Activated naive CD8-positive, alpha-beta T cell (primary cell): Measurements from ENCODE around the gene MFRP.
A peak's percentile ranks its signal among the peaks of the same experiment; 100 is the strongest.

Experiments
- H3K27ac Mint-ChIP-seq: one replicate; pipeline ENCODE4 v1.8.0; 2021; ENCODE audit warnings: mixed read lengths
- H3K27me3 Mint-ChIP-seq: one replicate; pipeline ENCODE4 v1.8.0; 2021; ENCODE audit warnings: mixed read lengths
- H3K36me3 Mint-ChIP-seq: one replicate; pipeline ENCODE4 v1.8.0; 2021; ENCODE audit warnings: mixed read lengths
- H3K4me1 Mint-ChIP-seq: one replicate; pipeline ENCODE4 v1.8.0; 2021; ENCODE audit warnings: low read depth, mixed read lengths
- H3K4me3 Mint-ChIP-seq: one replicate; pipeline ENCODE4 v1.8.0; 2021; ENCODE audit warnings: mild to moderate bottlenecking, mixed read lengths
- H3K9me3 Mint-ChIP-seq: one replicate; pipeline ENCODE4 v1.8.0; 2021; ENCODE audit warnings: low read depth, mixed read lengths

The MFRP gene

DNA sequence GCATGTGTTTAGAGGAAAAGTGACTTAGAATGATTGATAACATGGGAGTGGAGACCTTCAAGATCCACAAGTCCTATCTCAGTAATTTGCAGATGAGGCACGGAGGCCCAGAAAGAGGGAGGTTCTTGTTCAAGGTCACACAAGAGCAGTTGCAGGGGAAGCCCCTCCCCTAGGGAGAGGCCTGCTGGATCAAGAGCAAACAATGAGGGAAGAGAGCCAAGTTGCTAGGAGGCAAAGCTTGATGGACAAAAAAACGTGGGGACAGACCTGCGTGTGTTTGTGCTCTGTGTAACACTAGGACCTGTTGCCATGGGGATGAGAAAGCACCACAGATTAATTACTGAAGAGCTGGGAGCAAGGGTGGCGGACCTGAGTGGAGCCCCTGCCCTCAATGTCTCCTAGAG, 6.4 kb upstream of the MFRP start:
- Mint-ChIP-seq H3K4me3 (no peak overlapping the region), H3K4me1 (peaks cover 5% of the 10 kb centered on the region), H3K36me3 (no peaks in the 10 kb centered on the region), H3K27ac (no peak overlapping the region), H3K27me3 (peaks cover 25% of the 10 kb centered on the region), H3K9me3 (no peaks in the 10 kb centered on the region)

DNA sequence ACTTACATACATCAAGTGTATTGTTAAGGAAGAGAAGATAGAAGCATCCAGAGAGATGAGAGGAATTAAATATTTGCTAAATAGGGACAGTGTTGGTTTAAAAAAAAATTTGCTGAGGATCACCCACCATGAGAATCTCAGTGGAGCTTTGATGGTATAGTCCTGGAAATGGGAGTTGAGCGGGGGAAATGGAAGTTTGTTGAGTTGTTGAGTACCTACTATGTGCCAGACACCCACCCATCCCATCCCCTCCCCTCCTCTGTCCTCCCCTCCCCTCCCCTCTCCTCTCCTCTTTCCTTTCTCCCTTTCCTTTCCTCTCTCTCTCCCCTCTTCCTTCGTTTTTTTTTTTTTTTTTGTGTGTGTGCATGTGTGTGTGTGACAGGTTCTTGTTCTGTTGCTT, 4.7 kb upstream of the MFRP start:
- Mint-ChIP-seq H3K9me3 (no peaks in the 10 kb centered on the region), H3K4me3 (no peak overlapping the region), H3K27me3 (peaks cover 26% of the 10 kb centered on the region), H3K36me3 (no peaks in the 10 kb centered on the region), H3K27ac (no peak overlapping the region), H3K4me1 (peaks cover 3% of the 10 kb centered on the region)

DNA sequence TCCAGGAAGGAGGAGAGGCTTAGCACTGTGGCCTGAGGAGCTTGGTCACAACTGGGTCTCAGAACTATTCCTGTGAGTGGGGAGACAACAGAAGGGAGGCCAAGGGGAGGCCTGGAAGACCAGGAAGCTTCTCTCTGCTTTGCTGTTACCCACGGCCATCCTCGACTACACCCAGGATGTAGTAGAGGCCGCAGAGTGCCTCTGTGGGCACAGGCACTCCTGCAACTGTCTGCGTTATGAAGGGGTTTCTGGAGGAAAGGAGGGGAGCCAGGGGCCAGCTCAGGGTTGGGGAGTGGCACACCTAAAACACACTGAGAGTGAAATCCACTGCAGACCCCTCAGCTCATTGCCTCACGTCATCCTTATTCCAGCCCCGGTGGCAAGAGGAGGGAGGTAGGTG, 3.8 kb upstream of the MFRP start:
- Mint-ChIP-seq H3K27me3 (peaks cover 25% of the 10 kb centered on the region), H3K9me3 (no peaks in the 10 kb centered on the region), H3K4me3 (no peak overlapping the region), H3K36me3 (no peaks in the 10 kb centered on the region), H3K4me1 (no peaks in the 10 kb centered on the region), H3K27ac (no peak overlapping the region)

DNA sequence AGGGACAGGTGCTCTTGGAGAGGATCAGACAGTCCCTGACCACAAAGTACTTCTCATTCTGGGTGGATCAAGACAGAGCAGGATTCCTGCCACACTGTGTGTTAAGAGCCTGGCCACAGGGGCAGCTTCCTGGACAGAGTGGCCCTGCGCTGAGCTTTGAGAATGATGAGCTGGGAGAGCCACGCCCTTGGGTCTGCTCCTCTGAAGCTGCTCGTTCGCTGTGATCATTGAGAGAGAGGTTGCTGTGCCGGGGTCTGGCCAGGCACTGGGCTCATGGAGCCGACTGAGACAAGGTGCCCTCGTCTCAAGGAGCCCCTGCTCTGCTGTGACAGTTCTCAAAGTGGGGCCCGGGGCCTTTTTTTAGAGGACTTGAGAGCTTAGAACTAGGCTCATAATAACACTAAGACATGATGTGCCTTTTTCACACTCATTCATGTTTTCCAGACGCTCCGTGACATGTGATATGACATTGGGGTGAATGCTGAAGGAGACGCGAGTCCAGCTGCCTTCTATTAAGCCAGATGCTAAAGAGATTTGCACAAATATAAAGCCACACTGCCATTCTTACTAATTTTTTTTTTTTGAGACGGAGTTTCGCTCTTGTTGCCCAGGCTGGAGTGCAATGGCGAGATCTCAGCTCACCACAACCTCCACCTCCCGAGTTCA, 1.6 kb upstream of the MFRP start:
- H3K27me3 Mint-ChIP-seq, result peaks cover 19% of the 10 kb centered on the region

GRCh38 chr11:119347242-119347641, 737 bp upstream of the MFRP start:
- Mint-ChIP-seq H3K27ac (no peak overlapping the region), H3K4me3 (no peak overlapping the region), H3K4me1 (no peaks in the 10 kb centered on the region), H3K9me3 (no peaks in the 10 kb centered on the region), H3K27me3 (peaks cover 14% of the 10 kb centered on the region), H3K36me3 (no peaks in the 10 kb centered on the region)

More for the DNA sequence above, 1.6 kb upstream of the MFRP start:
- no peak overlapping the region for H3K4me3 Mint-ChIP-seq
- no peaks in the 10 kb centered on the region for H3K9me3 Mint-ChIP-seq
- H3K4me1 Mint-ChIP-seq, result no peaks in the 10 kb centered on the region
- no peak overlapping the region for H3K27ac Mint-ChIP-seq
- H3K36me3 Mint-ChIP-seq, result no peaks in the 10 kb centered on the region

DNA sequence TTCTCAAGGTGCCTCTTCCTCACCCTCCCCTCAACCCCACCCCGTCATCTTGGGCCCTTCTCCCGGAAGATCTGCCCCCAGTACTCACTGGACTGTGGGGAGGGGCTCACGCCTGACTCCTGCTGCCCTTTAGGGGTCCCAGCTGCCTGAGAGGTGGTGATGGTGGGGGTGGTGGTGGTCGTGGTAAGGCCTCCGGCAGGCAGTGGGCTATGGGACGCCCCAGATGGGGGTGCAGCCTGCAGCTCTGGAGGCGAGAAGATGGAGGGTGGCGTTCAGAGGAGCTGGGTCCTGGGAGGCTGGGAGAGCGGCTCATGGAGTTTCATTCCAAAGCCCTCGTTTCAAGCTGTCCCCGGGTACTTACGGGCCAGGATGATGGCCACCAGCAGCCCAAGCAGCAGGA, 820 bp downstream of the MFRP start:
- Mint-ChIP-seq H3K27ac (no peak overlapping the region), H3K36me3 (no peaks in the 10 kb centered on the region), H3K4me3 (no peak overlapping the region), H3K27me3 (peaks cover 16% of the 10 kb centered on the region), H3K4me1 (peaks cover 6% of the 10 kb centered on the region), H3K9me3 (no peaks in the 10 kb centered on the region)

DNA sequence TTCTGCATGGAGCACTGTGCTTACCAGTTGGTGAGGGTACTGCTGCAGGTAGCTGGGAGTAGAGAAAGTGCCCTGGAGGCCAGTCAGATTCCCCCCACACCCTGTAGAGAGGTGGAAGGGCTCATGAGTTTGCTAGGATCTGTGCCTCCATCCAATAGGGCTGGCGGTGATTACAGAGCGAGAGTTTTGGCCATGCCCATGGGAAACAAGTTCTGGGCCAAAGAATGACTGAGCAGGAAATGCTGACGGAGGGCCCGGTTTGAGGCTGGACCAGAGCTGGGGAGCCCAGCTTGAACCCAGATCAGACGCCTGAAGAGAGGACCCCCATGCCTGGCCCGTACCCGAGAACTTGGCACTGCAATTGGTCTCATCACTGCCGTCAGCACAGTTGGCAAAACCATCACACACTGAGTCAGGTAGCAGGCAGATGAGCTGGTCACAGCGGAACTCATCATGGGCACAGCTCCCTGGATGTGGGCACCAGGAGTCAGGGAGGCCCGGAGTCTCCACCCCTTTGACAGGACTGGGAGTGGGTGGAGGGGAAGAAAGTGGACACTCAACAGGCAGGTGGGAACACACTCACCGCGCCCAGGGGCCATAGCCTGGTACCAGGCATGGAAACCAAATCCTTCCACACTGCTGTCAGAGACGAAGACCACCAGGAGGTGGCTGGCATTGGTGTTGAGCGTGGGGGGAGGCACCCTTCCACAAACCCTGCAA, 2.1 kb downstream of the MFRP start:
- Mint-ChIP-seq H3K4me3 (no peak overlapping the region), H3K4me1 (peaks cover 6% of the 10 kb centered on the region), H3K9me3 (no peaks in the 10 kb centered on the region), H3K27me3 (peaks cover 16% of the 10 kb centered on the region), H3K27ac (no peak overlapping the region), H3K36me3 (no peaks in the 10 kb centered on the region)

GRCh38 chr11:119343726-119344125, 2.8 kb downstream of the MFRP start:
- Mint-ChIP-seq H3K4me3 (no peak overlapping the region), H3K36me3 (no peaks in the 10 kb centered on the region), H3K9me3 (no peaks in the 10 kb centered on the region), H3K4me1 (peaks cover 9% of the 10 kb centered on the region), H3K27me3 (peaks cover 19% of the 10 kb centered on the region), H3K27ac (no peak overlapping the region)

GRCh38 chr11:119342362-119343130, 4.0 kb downstream of the MFRP start:
- Mint-ChIP-seq H3K4me1 (peaks cover 15% of the 10 kb centered on the region), H3K4me3 (no peak overlapping the region), H3K9me3 (no peaks in the 10 kb centered on the region), H3K27ac (no peak overlapping the region), H3K36me3 (no peaks in the 10 kb centered on the region), H3K27me3 (peaks cover 20% of the 10 kb centered on the region)

DNA sequence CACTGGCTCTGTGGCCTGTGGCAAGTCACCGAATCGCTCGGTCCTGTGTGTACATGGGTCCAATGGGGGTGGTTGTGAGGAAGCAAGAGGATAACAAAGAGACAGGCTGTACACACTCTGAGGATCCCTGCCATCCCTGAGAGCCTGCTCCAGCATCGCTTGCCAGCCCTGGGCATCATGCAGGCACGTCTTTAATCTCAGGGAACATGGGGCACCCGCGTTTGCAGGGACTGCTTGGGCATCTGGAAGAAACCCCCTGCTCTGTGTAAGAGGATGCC, 4.5 kb downstream of the MFRP start:
- Mint-ChIP-seq H3K27ac (no peak overlapping the region), H3K9me3 (no peaks in the 10 kb centered on the region), H3K4me3 (no peak overlapping the region), H3K27me3 (peaks cover 18% of the 10 kb centered on the region), H3K36me3 (no peaks in the 10 kb centered on the region), H3K4me1 (peaks cover 15% of the 10 kb centered on the region)

GRCh38 chr11:119341222-119342022, 5.1 kb downstream of the MFRP start:
- peaks cover 18% of the 10 kb centered on the region for H3K4me1 Mint-ChIP-seq
- peaks cover 18% of the 10 kb centered on the region for H3K27me3 Mint-ChIP-seq
- peak overlapping the region; percentile 51 for H3K4me3 Mint-ChIP-seq
- no peaks in the 10 kb centered on the region for H3K9me3 Mint-ChIP-seq
- no peaks in the 10 kb centered on the region for H3K36me3 Mint-ChIP-seq
- H3K27ac Mint-ChIP-seq, result no peak overlapping the region

DNA sequence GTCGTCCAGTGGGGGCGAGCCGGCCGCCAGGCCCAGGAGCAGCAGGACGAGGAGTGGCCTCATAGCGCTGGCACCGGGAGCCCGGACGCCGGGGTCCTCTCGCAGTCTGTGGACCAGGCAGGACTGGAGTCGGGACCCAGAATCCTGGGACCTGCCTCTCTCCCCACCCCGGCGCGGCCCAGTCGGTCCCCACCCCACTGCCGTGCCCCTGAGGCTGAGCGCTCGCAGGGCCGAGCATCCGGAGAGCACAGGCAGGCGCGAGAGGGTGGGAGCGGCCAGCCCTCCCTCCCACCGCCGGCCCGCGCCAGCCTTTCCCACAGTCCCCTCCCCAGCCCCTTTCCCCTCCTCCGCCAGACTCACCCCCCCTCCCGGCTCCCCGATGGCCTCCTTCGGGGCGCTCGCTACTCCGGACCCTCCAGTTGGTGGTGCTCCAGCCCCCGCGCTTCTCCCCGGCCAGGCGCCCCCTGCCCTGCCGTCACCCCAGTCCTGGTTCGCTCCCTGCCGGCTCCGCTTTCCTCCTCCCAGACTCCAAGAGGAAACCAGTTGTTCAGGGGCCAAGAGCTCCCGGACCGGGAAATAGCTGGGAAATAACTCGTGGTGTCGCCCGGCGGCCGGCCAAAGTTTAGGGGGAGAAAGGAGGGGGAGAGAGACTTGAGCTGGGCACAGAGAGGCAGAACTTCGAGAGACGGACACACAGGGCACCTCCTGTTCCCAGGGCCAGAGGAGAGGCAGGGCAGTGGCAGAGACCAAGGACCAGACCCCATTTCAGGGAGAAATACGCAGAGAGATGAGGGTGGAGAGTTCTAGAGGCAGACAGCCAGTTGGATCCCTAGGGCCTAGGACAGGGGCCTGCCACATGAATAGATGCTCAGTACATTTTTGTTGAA, 5.9 kb downstream of the MFRP start, which contains the start of gene C1QTNF5:
C1QTNF5 (minus strand) TSS at position 549 of the 887 bp plus-strand sequence; CDS start at position 63, 486 bp downstream.
- H3K9me3 Mint-ChIP-seq, result no peaks in the 10 kb centered on the region
- H3K27ac Mint-ChIP-seq, result no peak within 1 kb of the TSS
- H3K36me3 Mint-ChIP-seq, result no peaks in the 10 kb centered on the region
- H3K27me3 Mint-ChIP-seq, result peaks cover 18% of the 10 kb centered on the region
- peak within 1 kb of the TSS; percentile 51 for H3K4me3 Mint-ChIP-seq
- peaks cover 26% of the 10 kb centered on the region for H3K4me1 Mint-ChIP-seq

GRCh38 chr11:119339589-119340334, 6.7 kb downstream of the MFRP start:
- Mint-ChIP-seq H3K27ac (no peak overlapping the region), H3K36me3 (no peaks in the 10 kb centered on the region), H3K4me1 (peaks cover 30% of the 10 kb centered on the region), H3K4me3 (peak overlapping the region; percentile 67), H3K27me3 (peaks cover 14% of the 10 kb centered on the region), H3K9me3 (no peaks in the 10 kb centered on the region)
